IMR-90 (cell line): ENCODE measurements around the gene CDC14A. TPM values are rescaled to one million over a fixed set of nuclear protein-coding genes. Genes with fewer than 3 reads are reported as not detected.

Experiments used
- ATAC-seq: fragments of 200-7000 bp; cut with Tn5 transposase; 2 replicates; pipeline ENCODE4 v1.9.1; 2020; ENCODE audit warnings: low read depth, mild to moderate bottlenecking, moderate library complexity
- BruUV-seq: library from RNA; stranded (reverse); fragments of 400-500 nt; replicated peaks from 2 replicates; lab custom pipeline; 2021; lab: Mats Ljungman, UMichigan
- CTCF ChIA-PET: fragments of 300-600 bp; formaldehyde crosslinking; extraction: SDS; loops from one replicate; lab custom pipeline; 2021; ENCODE audit warnings: antibody characterized with exemption; lab: Yijun Ruan, JAX
- POLR2A ChIA-PET: fragments of 300-600 bp; sonication (Branson Sonifier 250); formaldehyde crosslinking; loops from one replicate; lab custom pipeline; 2022; ENCODE audit warnings: antibody characterized with exemption; ENCODE audit not compliant: unreplicated experiment; lab: Charles Lee
- DNase-seq: peaks from one replicate; pipeline ENCODE4 v3.0.0; 2013
- H2AFZ ChIP-seq: replicated peaks from 2 replicates; pipeline ENCODE3; 2013; ENCODE audit warnings: low read length, mild to moderate bottlenecking; ENCODE audit not compliant: poor library complexity
- H2AK5ac ChIP-seq: 2 replicates; pipeline ENCODE4 v1.6.1; 2013; ENCODE audit warnings: low read depth, low read length, inconsistent platforms
- H2AK9ac ChIP-seq: replicated peaks from 2 replicates; pipeline ENCODE3; 2013; ENCODE audit warnings: mild to moderate bottlenecking, low read depth, low read length, moderate library complexity; ENCODE audit not compliant: poor library complexity
- H2BK120ac ChIP-seq: 2 replicates; pipeline ENCODE4 v1.6.1; 2013; ENCODE audit warnings: low read depth, low read length, inconsistent platforms
- H2BK15ac ChIP-seq: 3 replicates; pipeline ENCODE4 v1.6.1; 2013; ENCODE audit warnings: low read depth, low read length, inconsistent platforms
- H2BK20ac ChIP-seq: 2 replicates; pipeline ENCODE4 v1.6.1; 2013; ENCODE audit warnings: low read depth, mild to moderate bottlenecking, inconsistent platforms, low read length, moderate library complexity
- H2BK5ac ChIP-seq: 2 replicates; pipeline ENCODE4 v1.6.1; 2013; ENCODE audit warnings: mild to moderate bottlenecking, low read depth, low read length, inconsistent platforms; ENCODE audit not compliant: poor library complexity, severe bottlenecking
- H3K14ac ChIP-seq: replicated peaks from 2 replicates; pipeline ENCODE4 v1.6.1; 2013; ENCODE audit warnings: low read depth, low read length, inconsistent platforms
- H3K18ac ChIP-seq: 2 replicates; pipeline ENCODE4 v1.6.1; 2013; ENCODE audit warnings: low read depth, low read length, control low read depth
- H3K23ac ChIP-seq: 2 replicates; pipeline ENCODE4 v1.6.1; 2013; ENCODE audit warnings: low read depth, low read length, inconsistent platforms
- H3K27ac ChIP-seq: 2 replicates; pipeline ENCODE4 v1.5.1; 2013; ENCODE audit warnings: mild to moderate bottlenecking, control low read depth, low read length; ENCODE audit not compliant: insufficient read depth
- H3K27me3 ChIP-seq: 2 replicates; pipeline ENCODE4 v1.6.1; 2013; ENCODE audit warnings: low read length; ENCODE audit not compliant: control insufficient read depth, insufficient read depth
- H3K36me3 ChIP-seq: 2 replicates; pipeline ENCODE4 v1.6.1; 2013; ENCODE audit warnings: low read length, mixed read lengths; ENCODE audit not compliant: control insufficient read depth, insufficient read depth
- H3K4ac ChIP-seq: 2 replicates; pipeline ENCODE4 v1.6.1; 2013; ENCODE audit warnings: low read depth, low read length, inconsistent platforms
- H3K4me1 ChIP-seq: 2 replicates; pipeline ENCODE4 v1.6.1; 2013; ENCODE audit warnings: low read length, mixed read lengths; ENCODE audit not compliant: control insufficient read depth, insufficient read depth
- H3K4me2 ChIP-seq: 2 replicates; pipeline ENCODE4 v1.6.1; 2013; ENCODE audit warnings: low read depth, mild to moderate bottlenecking, control low read depth, low read length, moderate library complexity
- H3K4me3 ChIP-seq: 2 replicates; pipeline ENCODE4 v1.5.1; 2013; ENCODE audit warnings: low read depth, mild to moderate bottlenecking, control low read depth, low read length, moderate library complexity; ENCODE audit not compliant: insufficient read depth
- H3K56ac ChIP-seq: 2 replicates; pipeline ENCODE4 v1.6.1; 2013; ENCODE audit warnings: low read length, inconsistent platforms; ENCODE audit not compliant: insufficient read depth; ENCODE audit errors: extremely low read depth
- H3K79me1 ChIP-seq, 2 experiments: 2 replicates each; pipeline ENCODE4 v1.6.1; 2013; ENCODE audit warnings: low read length in 2 of 2, inconsistent platforms in 1 of 2, low read depth in 1 of 2
- H3K9ac ChIP-seq: 2 replicates; pipeline ENCODE4 v1.6.1; 2013; ENCODE audit warnings: low read depth, low read length, control low read depth
- H3K9me1 ChIP-seq: 2 replicates; pipeline ENCODE4 v1.6.1; 2013; ENCODE audit warnings: low read length, inconsistent platforms; ENCODE audit not compliant: insufficient read depth
- H3K9me3 ChIP-seq: 2 replicates; pipeline ENCODE4 v1.6.1; 2013; ENCODE audit warnings: low read length; ENCODE audit not compliant: control insufficient read depth, insufficient read depth
- H4K20me1 ChIP-seq: 2 replicates; pipeline ENCODE4 v1.6.1; 2013; ENCODE audit warnings: low read length, inconsistent platforms; ENCODE audit not compliant: insufficient read depth
- H4K5ac ChIP-seq: 2 replicates; pipeline ENCODE4 v1.6.1; 2013; ENCODE audit warnings: mild to moderate bottlenecking, low read depth, low read length, control low read depth
- H4K8ac ChIP-seq, 2 experiments: 2 replicates each; pipeline ENCODE4 v1.6.1; 2013; ENCODE audit warnings: low read depth in 2 of 2, low read length in 2 of 2, control low read depth in 1 of 2, inconsistent platforms in 1 of 2
- H4K91ac ChIP-seq: 2 replicates; pipeline ENCODE4 v1.6.1; 2013; ENCODE audit warnings: low read depth, low read length, inconsistent platforms; ENCODE audit not compliant: insufficient read depth
- BHLHE40 ChIP-seq: fragments of 150-350 bp; IDR thresholded peaks from 2 replicates; pipeline ENCODE4 v1.6.1; 2016; ENCODE audit warnings: mild to moderate bottlenecking, low read depth, low read length
- CEBPB ChIP-seq: IDR thresholded peaks from 2 replicates; pipeline ENCODE4 v1.6.1; 2012; ENCODE audit warnings: low read depth, low read length, improper control_type of control experiment
- CHD1 ChIP-seq: IDR thresholded peaks from 2 replicates; pipeline ENCODE4 v1.6.1; 2012; ENCODE audit warnings: low read depth, low read length, improper control_type of control experiment
- CTCF ChIP-seq: conservative IDR thresholded peaks from 2 replicates; pipeline ENCODE4 v1.5.1; 2012; ENCODE audit warnings: mild to moderate bottlenecking, low read depth, low read length, improper control_type of control experiment
- FOS ChIP-seq: fragments of 150-350 bp; IDR thresholded peaks from 2 replicates; pipeline ENCODE4 v1.6.1; 2016; ENCODE audit warnings: low read depth, low read length
- MAFK ChIP-seq: IDR thresholded peaks from 2 replicates; pipeline ENCODE4 v1.6.1; 2012; ENCODE audit warnings: low read depth, low read length, improper control_type of control experiment
- MAZ ChIP-seq: IDR thresholded peaks from 2 replicates; pipeline ENCODE4 v1.6.1; 2012; ENCODE audit warnings: low read depth, mild to moderate bottlenecking, low read length, improper control_type of control experiment, moderate library complexity, borderline replicate concordance
- MXI1 ChIP-seq: IDR thresholded peaks from 2 replicates; pipeline ENCODE4 v1.6.1; 2012; ENCODE audit warnings: low read depth, mild to moderate bottlenecking, low read length, moderate library complexity, borderline replicate concordance
- NFE2L2 ChIP-seq: fragments of 150-350 bp; IDR thresholded peaks from 2 replicates; pipeline ENCODE4 v1.6.1; 2016; ENCODE audit warnings: low read depth, mild to moderate bottlenecking, low read length
- POLR2A ChIP-seq: IDR thresholded peaks from 2 replicates; pipeline ENCODE4 v1.6.1; 2012; ENCODE audit warnings: mild to moderate bottlenecking, low read depth, low read length
- RAD21 ChIP-seq: IDR thresholded peaks from 2 replicates; pipeline ENCODE4 v1.6.1; 2012; ENCODE audit warnings: low read length, improper control_type of control experiment
- RCOR1 ChIP-seq: IDR thresholded peaks from 2 replicates; pipeline ENCODE4 v1.6.1; 2012; ENCODE audit warnings: mild to moderate bottlenecking, low read length, improper control_type of control experiment; ENCODE audit not compliant: insufficient replicate concordance
- RFX5 ChIP-seq: IDR thresholded peaks from 2 replicates; pipeline ENCODE4 v1.8.0; 2012; ENCODE audit warnings: low read depth, mild to moderate bottlenecking, low read length, moderate library complexity
- SMC3 ChIP-seq: fragments of 150-350 bp; IDR thresholded peaks from 2 replicates; pipeline ENCODE4 v1.6.1; 2016; ENCODE audit warnings: low read depth, mild to moderate bottlenecking, antibody characterized with exemption, low read length, moderate library complexity
- WGBS, 2 experiments: methylation state at CpG; one replicate each; pipeline versions ENCODE4 v1.1.5 to v1.1.7; 2013; ENCODE audit warnings: missing lambda C conversion rate in 2 of 2; ENCODE audit not compliant: insufficient read length in 1 of 2; ENCODE audit errors: extremely low coverage in 2 of 2; 5-methylcytosine and 5-hydroxymethylcytosine counted together
- dilution Hi-C: fragments of 300-500 bp; cut with HindIII; formaldehyde crosslinking; loops from one replicate; pipeline ENCODE4 v1.14.3; 2018; ENCODE audit warnings: low sequenced_read_pairs; ENCODE audit not compliant: unreplicated experiment
- in situ Hi-C: fragments of 300-500 bp; cut with MboI; formaldehyde crosslinking; loops from 3 replicates; pipeline ENCODE4 v1.14.3; 2019; ENCODE audit warnings: low sequenced_read_pairs, inconsistent platforms, mixed read lengths
- intact Hi-C: fragments of 100-400 bp; cut with micrococcal nuclease; formaldehyde crosslinking; loops from 2 replicates; pipeline ENCODE4 v1.10.0; 2022
- polyA plus RNA-seq, 3 experiments: library from polyadenylated mRNA; depleted of rRNA; stranded (reverse); fragments of >200 nt; gene quantifications; 2 replicates each; pipeline ENCODE4 v1.2.3, GENCODE V29; 2012; ENCODE audit warnings: low replicate concordance in 1 of 3
- total RNA-seq: library from RNA; depleted of rRNA; stranded (reverse); fragments of >200 nt; gene quantifications from 2 replicates; pipeline ENCODE4 v1.2.3, GENCODE V29; 2012
- TF ChIP-seq, protein P1 (sequence below): fragments of 150-350 bp; IDR thresholded peaks from 2 replicates; pipeline ENCODE4 v1.6.1; 2016; ENCODE audit warnings: low read depth, mild to moderate bottlenecking, low read length, moderate library complexity, borderline replicate concordance
- TF ChIP-seq, protein P2 (sequence below): fragments of 150-350 bp; IDR thresholded peaks from 2 replicates; pipeline ENCODE4 v1.6.1; 2017; ENCODE audit warnings: mild to moderate bottlenecking, antibody characterized with exemption, low read length, low read depth

Gene CDC14A
- total and polyA plus RNA-seq, 2 of the 4 experiments (the other 2 are of a cell fraction): 1.7 to 3.0 TPM

DNA sequence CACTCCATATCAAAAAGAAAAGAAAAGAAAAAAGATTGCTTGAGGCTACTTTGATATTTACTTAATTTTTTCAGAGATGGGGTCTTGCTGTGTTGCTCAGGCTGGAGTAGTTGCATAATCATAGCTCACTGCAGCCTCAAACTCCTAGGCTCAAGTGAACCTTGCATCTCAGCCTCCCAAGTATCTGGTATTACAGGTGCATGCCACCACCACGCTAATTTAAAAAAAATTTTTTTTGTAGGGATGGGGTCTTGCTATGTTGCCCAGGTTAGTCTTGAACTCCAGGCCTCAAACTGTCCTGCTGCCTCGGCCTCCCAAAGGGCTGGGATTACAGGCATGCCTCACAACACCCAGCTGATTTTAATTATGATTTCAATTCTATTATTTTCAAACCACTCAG lies 48.1 kb upstream of the CDC14A start:
- no CpG with 5 or more reads among the region's 2 CpGs for WGBS, 2 experiments
- H3K9ac ChIP-seq: no peak overlapping the region
- H2BK5ac ChIP-seq: no peak overlapping the region
- H2BK20ac ChIP-seq: no peak overlapping the region
- intact Hi-C loops: no loop called here
- H3K4me1 ChIP-seq: no peaks in the 10 kb centered on the region
- H3K4me3 ChIP-seq: no peak overlapping the region
- no peaks in the 10 kb centered on the region for H3K9me1 ChIP-seq
- H4K5ac ChIP-seq: no peak overlapping the region
- H4K91ac ChIP-seq: no peak overlapping the region
- H3K4me2 ChIP-seq: no peak overlapping the region
- no peak overlapping the region for H3K56ac ChIP-seq
- ATAC-seq (no peak), DNase-seq (no peak)
- no peaks in the 10 kb centered on the region for H3K79me1 ChIP-seq
- no peak overlapping the region for H2BK15ac ChIP-seq
- no peaks in the 10 kb centered on the region for H3K9me3 ChIP-seq
- no peak overlapping the region for H2AFZ ChIP-seq
- H3K23ac ChIP-seq: no peak overlapping the region
- H2AK5ac ChIP-seq: no peak overlapping the region
- BruUV-seq: no TSS peak
- H2AK9ac ChIP-seq: no peak overlapping the region
- no peak for TF ChIP-seq POLR2A
- TF ChIP-seq MAFK: no peak
- no peak for TF ChIP-seq CEBPB
- TF ChIP-seq FOS: no peak
- no peak for TF ChIP-seq BHLHE40
- TF ChIP-seq MAZ: no peak
- no peak for TF ChIP-seq NFE2L2
- TF ChIP-seq RAD21: no peak
- TF ChIP-seq RCOR1: no peak
- TF ChIP-seq, protein P1, sequence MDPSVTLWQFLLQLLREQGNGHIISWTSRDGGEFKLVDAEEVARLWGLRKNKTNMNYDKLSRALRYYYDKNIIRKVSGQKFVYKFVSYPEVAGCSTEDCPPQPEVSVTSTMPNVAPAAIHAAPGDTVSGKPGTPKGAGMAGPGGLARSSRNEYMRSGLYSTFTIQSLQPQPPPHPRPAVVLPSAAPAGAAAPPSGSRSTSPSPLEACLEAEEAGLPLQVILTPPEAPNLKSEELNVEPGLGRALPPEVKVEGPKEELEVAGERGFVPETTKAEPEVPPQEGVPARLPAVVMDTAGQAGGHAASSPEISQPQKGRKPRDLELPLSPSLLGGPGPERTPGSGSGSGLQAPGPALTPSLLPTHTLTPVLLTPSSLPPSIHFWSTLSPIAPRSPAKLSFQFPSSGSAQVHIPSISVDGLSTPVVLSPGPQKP: no peak
- TF ChIP-seq CTCF: no peak
- TF ChIP-seq RFX5: no peak
- no peak for TF ChIP-seq MXI1
- no peak for TF ChIP-seq CHD1
- TF ChIP-seq, protein P2, sequence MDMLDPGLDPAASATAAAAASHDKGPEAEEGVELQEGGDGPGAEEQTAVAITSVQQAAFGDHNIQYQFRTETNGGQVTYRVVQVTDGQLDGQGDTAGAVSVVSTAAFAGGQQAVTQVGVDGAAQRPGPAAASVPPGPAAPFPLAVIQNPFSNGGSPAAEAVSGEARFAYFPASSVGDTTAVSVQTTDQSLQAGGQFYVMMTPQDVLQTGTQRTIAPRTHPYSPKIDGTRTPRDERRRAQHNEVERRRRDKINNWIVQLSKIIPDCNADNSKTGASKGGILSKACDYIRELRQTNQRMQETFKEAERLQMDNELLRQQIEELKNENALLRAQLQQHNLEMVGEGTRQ: no peak
- TF ChIP-seq SMC3: no peak
- no peak overlapping the region for H3K18ac ChIP-seq
- no peak overlapping the region for H3K14ac ChIP-seq
- H3K36me3 ChIP-seq: no peaks in the 10 kb centered on the region
- no peaks in the 10 kb centered on the region for H4K20me1 ChIP-seq
- no peak overlapping the region for H2BK120ac ChIP-seq
- H3K27ac ChIP-seq: no peak overlapping the region
- H3K27me3 ChIP-seq: no peaks in the 10 kb centered on the region; the same call in 1 of the 2 replicates
- in situ Hi-C loops: no loop called here
- dilution Hi-C loops: no loop called here
- no peak overlapping the region for H4K8ac ChIP-seq
- ChIA-PET POLR2A (no interaction called here), CTCF (no interaction called here)
- no peak overlapping the region for H3K4ac ChIP-seq
